Measurements from ENCODE around the gene TLE1. TPM values are rescaled to one million over a fixed set of nuclear protein-coding genes. Genes with fewer than 3 reads are reported as not detected.

TLE1 gene
- total and polyA plus RNA-seq, 2 of the 4 experiments (the other 2 are of a cell fraction) = 36.0 to 51.0 TPM

DNA sequence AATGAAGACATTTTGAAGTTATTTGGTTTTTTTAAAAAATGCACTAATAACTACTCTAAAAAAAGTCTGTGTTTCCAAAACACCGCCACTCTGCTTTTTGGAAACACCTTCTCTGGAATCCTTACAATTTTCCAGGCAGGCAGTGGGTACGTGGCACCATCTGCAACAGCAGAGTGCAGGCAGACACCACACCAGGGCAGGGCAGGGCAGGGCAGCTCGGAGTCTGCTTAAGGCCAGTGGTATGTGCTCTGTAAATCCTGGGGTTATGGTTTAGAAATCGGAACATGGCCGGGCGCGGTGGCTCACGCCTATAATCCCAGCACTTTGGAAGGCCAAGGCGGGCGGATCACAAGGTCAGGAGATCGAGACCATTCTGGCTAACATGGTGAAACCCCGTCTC, 97.6 kb downstream of the TLE1 start:
- Histone ChIP-seq H3K56ac (ENCODE audit: extremely low read depth, insufficient read depth, low read length) (no peak overlapping the region), H3K27ac (ENCODE audit: insufficient read depth, low read length) (no peak overlapping the region), H2AFZ (replicated peaks; ENCODE audit: low read length, poor library complexity) (no peak overlapping the region), H3K14ac (replicated peaks; ENCODE audit: low read depth, low read length) (no peak overlapping the region), H4K20me1 (ENCODE audit: insufficient read depth, low read length) (no peaks in the 10 kb centered on the region), H2AK5ac (ENCODE audit: low read depth, low read length) (no peak overlapping the region), H2AK9ac (replicated peaks; ENCODE audit: low read depth, low read length, poor library complexity) (no peak overlapping the region), H2BK120ac (ENCODE audit: low read depth, low read length) (no peak overlapping the region), H3K4me3 (ENCODE audit: insufficient read depth, low read depth, low read length) (no peak overlapping the region), H4K5ac (ENCODE audit: low read depth, low read length) (peak overlapping the region; percentile 48; the same call in 1 of the 2 replicates), H4K8ac (ENCODE audit: low read depth in 2 of 2, low read length in 2 of 2) (no peak overlapping the region), H4K91ac (ENCODE audit: insufficient read depth, low read depth, low read length) (no peak overlapping the region), H2BK15ac (ENCODE audit: low read depth, low read length) (no peak overlapping the region), H2BK20ac (ENCODE audit: low read depth, low read length) (no peak overlapping the region), H3K23ac (ENCODE audit: low read depth, low read length) (no peak overlapping the region), H3K9me1 (ENCODE audit: insufficient read depth, low read length) (peaks cover 6% of the 10 kb centered on the region; the same call in 1 of the 2 replicates), H3K27me3 (ENCODE audit: control insufficient read depth, insufficient read depth, low read length) (no peaks in the 10 kb centered on the region), H2BK5ac (ENCODE audit: low read depth, low read length, poor library complexity, severe bottlenecking) (no peak overlapping the region), H3K18ac (ENCODE audit: low read depth, low read length) (no peak overlapping the region), H3K4me2 (ENCODE audit: low read depth, low read length) (no peak overlapping the region), H3K4me1 (ENCODE audit: control insufficient read depth, insufficient read depth, low read length) (peaks cover 11% of the 10 kb centered on the region), H3K9me3 (ENCODE audit: control insufficient read depth, insufficient read depth, low read length) (no peaks in the 10 kb centered on the region), H3K79me1 (ENCODE audit: low read depth in 1 of 2, low read length in 2 of 2) (peaks cover under 1 to 2% of the 10 kb centered on the region in 2 experiments; a peak in 3 of 4 replicates), H3K36me3 (ENCODE audit: control insufficient read depth, insufficient read depth, low read length) (peaks cover 56% of the 10 kb centered on the region), H3K9ac (ENCODE audit: low read depth, low read length) (no peak overlapping the region), H3K4ac (ENCODE audit: low read depth, low read length) (no peak overlapping the region)
- intact Hi-C loops (cut with micrococcal nuclease) (no loop called here), in situ Hi-C loops (cut with MboI; ENCODE audit: low sequenced_read_pairs) (no loop called here), dilution Hi-C loops (cut with HindIII; ENCODE audit: low sequenced_read_pairs, unreplicated experiment) (no loop called here)
- DNase-seq (no peak), ATAC-seq (ENCODE audit: low read depth) (no peak)
- TF ChIP-seq RAD21 (IDR thresholded peaks at IDR 0.05; ENCODE audit: low read length) = no peak
- TF ChIP-seq SMC3 (IDR thresholded peaks at IDR 0.05; ENCODE audit: low read depth, low read length) = no peak
- CTCF ChIA-PET = interaction anchor here (0.8 kb wide), 1 partner anchor 10 kb away, joined by 3 read pairs; no protein-coding TSS in a partner anchor
- POLR2A ChIA-PET (ENCODE audit: unreplicated experiment) = no interaction called here
- 100% methylated on average over 1 of the region's 12 CpGs; no CpG with 5 or more reads in 1 of the 2 experiments for WGBS, 2 experiments (ENCODE audit: extremely low coverage in 2 of 2, insufficient read length in 1 of 2)
- BruUV-seq (replicated peaks) = no TSS peak

All from IMR-90 (cell line).